ENCODE data around the gene OR2J2.
"Not testable (repeated sequence)": the region's sequence is repeated elsewhere in the genome, so short reads cannot be mapped to it uniquely, and the experiment has no call there.

OR2J2 gene

DNA sequence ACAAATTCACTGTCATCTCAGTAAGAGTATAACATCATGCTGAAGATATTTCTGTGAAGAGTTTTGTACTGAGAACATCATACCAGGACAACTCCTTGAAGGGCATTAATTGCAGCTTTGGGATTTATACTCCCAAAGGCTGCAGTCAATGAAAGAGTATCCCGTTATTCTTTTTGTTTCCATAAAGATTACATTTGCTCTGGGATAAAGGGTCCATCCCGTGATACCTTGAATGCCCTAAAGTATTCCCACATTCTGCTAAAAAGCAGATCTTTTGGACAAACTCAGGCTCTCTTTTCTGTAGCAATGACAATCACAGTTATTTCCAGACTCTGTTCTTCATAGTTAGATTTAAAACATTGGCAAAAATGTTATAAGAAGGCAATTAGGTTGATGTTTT lies at the start of gene OR2J2:
OR2J2 (plus strand) TSS at position 301 of the 400 bp plus-strand sequence. CDS start 2,729 bp downstream, outside the sequence.
- not testable (repeated sequence) for DNase-seq (ENCODE audit: low read depth, low spot score)

DNA sequence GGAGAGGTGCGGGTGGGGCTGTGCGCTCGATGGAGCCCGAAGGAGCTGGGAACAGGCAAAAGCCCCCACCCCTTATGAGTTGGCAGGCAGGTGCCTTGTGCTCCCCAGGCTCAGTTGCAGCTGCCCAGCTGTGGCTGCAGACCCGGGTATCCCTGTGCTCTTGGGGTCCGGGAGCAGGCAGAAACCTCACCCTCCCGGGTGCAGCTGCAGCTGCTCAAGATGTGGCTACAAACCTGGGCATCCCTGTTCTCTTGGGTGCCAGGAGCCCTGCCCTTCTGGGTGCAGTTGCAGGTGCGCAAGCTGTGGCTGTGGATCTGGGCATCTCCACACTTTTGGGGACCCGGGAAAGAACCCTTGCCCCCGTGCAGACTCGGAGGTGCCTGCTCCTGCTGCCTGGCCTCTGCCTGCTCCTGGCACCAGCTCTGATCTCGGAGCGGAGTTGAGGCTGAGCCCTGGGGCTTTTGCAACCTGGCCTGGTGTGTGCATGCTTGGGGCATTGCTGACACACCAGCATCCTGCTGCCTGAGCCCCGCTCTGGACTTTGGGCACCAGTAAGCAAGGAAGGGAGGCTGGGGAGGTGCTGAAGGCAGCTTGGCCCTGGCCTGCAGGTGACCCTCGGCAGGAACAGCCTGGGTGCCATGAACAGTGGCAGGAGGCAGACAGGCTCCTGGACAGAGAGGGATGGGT lies 41.2 kb upstream of the OR2J2 start:
- no peak for DNase-seq (ENCODE audit: low read depth, low spot score)

DNA sequence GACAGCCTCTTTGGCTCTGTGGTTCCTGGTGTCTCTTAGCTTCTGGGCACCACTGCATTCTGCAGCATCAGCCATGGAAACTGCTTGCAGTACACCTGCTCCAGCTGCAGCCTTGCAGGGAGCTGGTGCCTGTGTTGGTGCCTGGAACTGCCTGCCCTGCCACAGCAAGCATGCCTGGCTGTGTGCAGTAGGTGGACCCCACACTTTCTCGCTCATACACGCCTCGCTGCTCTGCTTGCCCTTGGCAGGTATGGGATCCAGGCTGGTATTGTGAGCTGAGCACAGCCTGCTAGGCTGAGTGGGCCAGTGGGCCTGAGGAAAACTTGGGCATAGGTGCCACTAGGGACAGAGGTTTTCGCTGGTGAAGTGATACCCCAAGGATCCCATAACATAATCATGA lies 40.1 kb upstream of the OR2J2 start:
- no peak for DNase-seq (ENCODE audit: low read depth, low spot score)

DNA sequence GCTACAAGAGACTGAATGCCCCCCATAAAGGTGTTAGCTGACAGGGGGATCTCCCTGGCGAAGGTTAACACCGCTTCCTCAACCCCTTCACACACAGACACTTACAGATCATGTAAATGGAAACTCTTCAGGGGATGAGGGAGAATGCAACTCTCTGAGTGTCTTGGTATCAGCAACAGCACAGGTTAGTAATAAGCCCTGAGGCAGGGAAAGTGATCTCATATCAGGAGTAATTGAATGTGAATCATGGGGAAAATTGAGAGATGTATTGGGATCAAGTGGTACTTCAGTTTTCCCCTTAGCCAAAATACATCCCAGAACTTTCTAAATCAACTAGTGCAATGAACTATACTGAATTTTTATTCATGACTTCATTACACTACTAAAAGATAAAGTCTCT lies 39.0 kb upstream of the OR2J2 start:
- DNase-seq (ENCODE audit: low read depth, low spot score), result no peak

DNA sequence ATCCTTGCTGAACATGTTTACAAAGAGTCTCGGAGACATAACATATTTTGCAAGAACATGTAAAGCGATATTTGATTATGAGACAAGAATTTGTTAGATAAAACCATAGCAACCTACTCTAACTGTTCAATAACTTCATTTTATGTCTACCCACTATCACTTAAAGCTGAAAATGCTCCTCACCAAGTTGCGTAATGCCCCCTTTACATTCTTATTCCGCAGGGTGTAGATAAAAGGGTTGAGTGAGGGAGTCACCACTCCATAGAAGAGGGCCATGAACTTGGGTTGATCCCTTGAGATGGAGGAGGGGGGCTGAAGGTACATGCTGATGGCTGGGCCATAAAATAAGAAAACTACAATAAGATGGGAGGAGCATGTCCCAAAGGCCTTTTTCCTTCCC lies 33.0 kb upstream of the OR2J2 start:
- DNase-seq (ENCODE audit: low read depth, low spot score), result no peak

DNA sequence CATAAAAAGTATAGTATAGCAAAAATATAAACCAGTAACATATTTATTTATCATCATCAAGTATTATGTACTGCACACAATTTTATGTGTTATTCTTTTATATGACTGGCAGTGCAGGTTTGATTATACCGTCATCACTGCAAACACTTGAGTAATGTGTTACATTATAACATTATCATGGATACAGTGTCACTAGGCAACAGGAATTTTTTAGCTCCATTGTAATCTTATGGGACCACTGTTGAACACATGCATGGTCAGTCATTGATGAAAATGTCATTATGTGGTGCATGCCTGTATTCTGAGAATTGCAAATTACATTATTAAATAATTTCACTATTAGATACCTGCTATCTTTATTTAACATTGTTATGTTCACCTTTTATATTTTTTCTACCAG lies 29.1 kb upstream of the OR2J2 start:
- DNase-seq (ENCODE audit: low read depth, low spot score), result no peak

DNA sequence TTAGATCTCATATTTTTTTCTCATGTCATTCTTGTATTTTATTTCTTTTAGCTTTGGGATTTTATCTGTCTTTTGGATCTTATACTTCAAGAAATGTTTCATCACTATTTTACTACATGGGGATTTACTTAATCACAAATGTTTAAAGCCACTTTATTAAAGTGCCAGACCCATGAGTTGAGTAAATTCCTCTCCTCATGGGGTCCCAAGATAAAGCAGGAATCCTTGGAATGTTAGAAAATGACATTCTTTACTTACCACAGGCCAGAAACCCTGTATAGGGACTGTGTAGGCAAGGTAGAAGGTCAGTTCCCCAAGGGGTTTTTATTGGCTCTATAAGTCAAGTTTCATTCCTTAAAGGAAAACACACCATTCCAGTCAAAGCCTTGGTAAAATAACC lies 28.4 kb upstream of the OR2J2 start:
- DNase-seq (ENCODE audit: low read depth, low spot score), result no peak

DNA sequence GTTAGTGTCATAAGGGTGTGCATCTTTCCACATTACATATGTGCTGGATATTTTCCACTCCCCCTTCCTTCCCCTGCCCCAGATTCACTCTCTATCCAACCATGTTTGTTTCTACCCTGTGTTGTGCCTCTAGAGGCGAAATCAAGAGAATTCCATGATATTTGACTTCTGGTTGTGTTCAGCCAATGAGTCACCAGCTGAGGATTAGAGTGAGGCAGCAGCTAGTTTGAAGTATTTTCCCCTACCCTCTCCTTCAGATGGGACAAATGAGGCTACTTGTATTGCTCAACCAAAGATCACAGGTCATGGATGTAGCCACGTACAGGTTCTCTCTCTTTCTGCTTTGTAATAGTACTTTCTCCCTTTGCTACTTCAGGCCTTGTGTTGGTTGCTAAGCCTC lies 24.5 kb upstream of the OR2J2 start:
- DNase-seq (ENCODE audit: low read depth, low spot score), result no peak

DNA sequence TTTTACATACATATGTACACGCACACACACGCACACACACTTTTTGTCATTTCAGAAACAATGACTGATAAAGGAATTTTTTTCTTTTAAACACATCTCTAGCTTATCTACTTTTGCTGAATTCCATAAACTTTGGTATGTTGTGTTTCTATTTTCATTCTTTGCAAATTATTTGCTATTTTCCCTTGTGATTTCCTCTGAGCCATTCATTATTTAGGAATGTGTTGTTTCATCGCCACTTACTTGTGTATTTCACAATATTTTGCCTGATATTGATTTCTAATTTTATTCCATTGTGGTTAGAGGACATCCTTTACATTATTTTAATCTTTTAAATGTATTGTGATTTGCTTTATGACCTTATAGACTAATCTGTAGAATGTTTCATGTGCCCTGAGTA lies 23.6 kb upstream of the OR2J2 start:
- DNase-seq (ENCODE audit: low read depth, low spot score), result no peak

DNA sequence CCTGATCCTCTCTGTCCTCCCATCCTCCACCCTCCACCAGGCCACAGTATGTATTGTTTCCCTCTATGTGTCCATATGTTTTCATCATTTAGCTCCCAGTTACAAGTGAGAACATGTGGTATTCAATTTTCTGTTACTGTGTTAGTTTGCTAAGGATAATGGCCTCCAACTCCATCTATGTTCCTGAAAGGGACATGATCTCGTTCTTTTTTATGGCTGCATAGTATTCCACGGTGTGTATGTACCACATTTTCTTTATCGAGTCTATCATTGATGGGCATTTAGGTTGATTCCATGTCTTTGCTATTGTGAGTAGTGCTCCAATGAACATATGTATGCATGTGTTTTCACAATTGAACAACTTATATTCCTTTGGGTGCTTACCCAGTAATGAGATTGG lies 21.3 kb upstream of the OR2J2 start:
- DNase-seq (ENCODE audit: low read depth, low spot score), result not testable (repeated sequence)

DNA sequence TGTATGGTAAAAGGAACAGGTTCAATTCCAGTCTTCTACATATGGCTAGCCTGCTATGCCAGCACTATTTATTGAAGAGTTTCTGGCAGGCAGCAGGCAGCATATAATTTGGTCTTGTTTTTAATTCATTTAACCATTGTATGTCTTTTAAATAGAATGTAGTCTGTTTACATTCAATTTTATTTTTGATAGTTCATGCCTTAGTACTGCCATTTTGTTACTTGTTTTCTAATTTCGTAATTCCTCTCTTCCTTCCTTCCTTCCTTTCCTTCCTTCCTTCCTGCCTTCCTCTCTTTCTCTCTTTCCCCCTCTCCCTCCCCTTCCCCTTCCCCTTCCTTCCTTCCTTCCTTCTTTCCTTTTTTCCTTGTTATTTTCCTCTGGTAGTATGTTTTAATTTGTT lies 17.6 kb upstream of the OR2J2 start:
- DNase-seq (ENCODE audit: low read depth, low spot score), result no peak

DNA sequence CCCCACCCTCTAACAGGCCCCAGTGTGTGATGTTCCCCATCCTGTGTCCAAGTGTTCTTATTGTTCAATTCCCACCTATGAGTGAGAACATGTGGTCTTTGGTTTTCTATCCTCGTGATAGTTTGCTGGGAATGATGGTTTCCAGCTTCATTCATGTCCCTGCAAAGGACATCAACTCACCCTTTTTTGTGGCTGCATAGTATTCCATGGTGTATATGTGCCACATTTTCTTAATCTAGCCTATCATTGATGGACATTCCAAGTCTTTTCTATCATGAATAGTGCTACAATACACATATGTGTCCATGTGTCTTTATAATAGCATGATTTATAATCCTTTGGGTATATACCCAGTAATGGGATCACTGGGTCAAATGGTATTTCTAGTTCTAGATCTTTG lies 15.5 kb upstream of the OR2J2 start:
- not testable (repeated sequence) for DNase-seq (ENCODE audit: low read depth, low spot score)

DNA sequence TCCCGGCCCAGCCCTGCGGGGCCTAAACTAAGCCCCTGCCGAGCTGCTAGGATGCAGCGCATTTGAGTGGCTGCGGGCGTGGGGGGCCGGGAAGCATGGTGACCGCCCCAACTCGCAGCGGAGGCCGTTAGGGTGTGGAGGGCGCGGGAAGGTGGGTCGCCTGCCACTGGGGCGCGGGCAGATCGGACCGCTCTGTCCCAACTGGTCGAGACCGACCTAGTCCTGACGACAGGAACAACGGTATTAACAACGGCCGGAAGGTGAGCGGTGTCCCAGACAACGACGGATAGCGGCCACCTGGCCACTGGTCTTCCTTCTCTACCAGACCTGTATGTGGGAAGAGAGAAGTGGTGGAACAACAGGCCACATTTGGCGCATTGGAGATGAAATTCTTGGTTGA lies 10.8 kb upstream of the OR2J2 start:
- DNase-seq (ENCODE audit: low read depth, low spot score), result not testable (repeated sequence)

DNA sequence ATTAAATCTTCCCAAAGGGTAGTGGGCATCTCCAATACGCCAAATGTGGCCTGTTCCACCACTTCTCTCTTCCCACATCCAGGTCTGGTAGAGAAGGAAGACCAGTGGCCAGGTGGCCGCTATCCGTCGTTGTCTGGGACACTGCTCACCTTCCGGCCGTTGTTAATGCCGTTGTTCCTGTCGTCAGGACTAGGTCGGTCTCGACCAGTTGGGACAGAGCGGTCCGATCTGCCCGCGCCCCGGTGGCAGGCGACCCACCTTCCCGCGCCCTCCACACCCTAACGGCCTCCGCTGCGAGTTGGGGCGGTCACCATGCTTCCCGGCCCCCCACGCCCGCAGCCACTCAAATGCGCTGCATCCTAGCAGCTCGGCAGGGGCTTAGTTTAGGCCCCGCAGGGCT lies 5.1 kb upstream of the OR2J2 start:
- not testable (repeated sequence) for DNase-seq (ENCODE audit: low read depth, low spot score)

DNA sequence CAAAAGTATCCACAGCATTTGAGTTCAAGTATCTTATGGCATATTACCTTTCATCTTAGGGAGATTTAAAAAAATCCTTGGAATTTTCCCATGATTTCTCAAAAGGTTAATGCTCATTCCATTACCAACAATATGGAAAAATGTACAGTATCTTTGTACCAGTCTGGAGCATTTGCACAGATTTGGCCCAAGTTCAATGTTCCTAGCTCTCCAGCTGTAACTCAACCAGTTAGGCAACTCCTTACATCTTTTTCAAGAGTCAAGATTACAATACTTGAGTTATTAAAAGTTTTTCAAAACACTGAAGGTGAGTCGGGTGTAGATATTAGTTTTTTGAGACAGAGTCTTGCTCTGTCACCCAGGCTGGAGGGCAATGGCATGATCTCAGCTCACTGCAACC lies 1.0 kb downstream of the OR2J2 start:
- DNase-seq (ENCODE audit: low read depth, low spot score), result no peak

DNA sequence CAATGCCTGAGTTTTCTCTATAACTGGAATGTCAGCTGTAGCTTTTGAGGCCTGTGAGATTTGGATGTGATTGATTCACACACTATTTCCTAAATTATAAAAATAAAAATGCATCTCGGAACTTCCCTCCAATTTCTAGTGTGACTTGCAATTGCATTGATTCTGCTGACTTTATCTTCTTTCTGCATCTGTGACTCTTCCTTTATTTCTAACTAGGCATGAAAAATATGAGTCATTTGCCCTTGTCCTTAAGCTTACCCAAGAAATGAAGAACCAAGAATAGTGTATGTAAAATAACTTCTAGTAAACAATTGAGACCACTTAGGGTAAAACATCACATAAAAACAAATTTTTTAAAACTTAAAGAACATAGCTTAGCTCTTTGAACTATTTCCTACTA lies 12.9 kb downstream of the OR2J2 start:
- DNase-seq (ENCODE audit: low read depth, low spot score), result no peak

DNA sequence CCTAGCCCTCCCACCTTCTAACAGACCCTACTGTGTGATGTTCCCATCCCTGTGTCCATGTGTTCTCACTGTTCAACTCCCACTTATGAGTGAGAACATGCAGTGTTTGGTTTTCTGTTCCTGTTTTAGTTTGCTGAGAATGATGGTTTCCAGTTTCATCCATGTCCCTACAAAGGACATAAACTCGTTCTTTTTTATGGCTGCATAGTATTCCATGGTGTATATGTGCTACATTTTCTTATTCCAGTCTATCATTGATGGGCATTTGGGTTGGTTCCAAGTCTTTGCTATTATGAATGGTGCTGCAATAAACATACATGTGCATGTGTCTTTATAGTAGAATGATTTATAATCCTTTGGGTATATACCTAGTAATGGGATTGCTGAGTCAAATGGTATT lies 18.0 kb downstream of the OR2J2 start:
- DNase-seq (ENCODE audit: low read depth, low spot score), result not testable (repeated sequence)

DNA sequence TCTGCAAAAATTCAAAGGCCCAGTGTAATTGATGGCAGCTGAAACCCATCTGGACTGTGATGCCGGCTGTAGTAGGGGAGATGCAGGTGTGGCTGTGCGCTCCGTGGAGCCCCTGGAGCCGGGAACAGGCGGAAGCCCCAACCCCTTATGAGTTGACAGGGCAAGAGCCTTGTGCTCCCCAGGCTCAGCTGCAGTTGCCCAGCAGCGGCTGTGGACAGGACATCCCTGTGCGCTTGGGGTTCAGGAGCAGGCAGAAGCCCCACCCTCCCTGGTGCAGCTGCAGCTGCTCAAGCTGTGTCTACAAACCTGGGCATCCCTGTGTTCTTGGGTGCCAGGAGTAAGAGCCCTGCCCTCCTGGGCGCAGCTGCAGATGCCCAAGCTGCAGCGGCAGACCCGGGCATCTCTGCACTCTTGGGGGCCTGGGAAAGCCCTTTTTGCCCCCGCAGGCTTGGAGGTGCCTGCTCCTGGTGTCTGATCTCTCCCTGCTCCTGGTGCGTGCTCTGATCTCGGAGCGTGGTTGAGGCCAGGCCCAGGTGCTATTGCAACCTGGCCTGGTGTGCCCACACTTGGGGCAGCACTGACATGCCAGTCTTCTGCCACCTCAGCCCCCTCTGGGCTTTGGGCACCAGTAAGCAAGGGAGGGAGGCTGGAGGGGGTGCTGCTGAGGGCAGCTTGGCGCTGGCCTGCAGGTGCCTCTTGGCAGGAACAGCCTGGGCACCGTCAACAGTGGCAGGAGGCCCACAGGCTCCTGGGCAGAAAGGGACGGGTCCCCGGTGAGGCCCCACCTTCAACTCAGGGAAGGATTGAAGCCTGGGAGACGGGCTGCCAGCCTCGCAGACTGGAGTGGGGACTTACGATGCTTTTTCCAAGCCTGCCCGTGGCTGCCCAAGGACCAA lies 30.3 kb downstream of the OR2J2 start:
- no peak for DNase-seq (ENCODE audit: low read depth, low spot score)

DNA sequence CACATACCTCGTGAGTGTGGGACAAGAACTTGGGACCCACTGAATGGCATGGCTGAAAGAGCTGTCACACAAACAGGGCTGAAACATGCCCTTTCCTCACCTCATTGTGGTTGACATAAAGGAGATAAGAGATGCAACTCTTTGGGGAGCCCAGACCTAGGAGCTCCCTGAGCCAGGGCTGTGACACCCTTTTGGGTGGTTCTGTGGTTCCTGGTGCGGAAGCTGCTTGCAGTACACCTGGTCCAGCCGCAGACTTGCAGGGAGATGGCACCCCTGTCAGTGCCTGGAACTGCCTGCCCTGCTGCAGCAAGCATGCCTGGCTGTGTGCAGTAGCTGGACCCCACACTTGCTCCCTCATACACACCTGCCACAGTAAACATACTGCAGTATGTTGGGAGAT lies 31.3 kb downstream of the OR2J2 start:
- DNase-seq (ENCODE audit: low read depth, low spot score), result no peak

DNA sequence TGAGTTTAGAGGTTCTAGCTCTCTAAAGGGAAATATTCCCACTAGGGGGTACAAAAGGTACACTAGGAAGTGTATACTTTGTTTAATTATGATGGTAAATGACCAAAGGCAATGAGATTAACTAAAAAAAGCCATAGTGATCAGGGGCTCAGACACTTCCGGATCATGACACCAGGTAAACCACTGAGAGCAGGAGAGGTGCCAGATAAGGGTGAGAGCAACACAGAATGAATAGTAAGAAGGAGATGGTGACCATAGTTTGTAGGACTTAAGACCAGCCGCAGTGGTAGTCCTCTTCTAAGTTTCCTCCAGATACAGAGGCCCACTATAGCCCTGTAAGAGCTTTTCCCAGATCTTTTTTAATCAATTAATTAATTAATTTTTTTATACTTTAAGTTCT lies 40.8 kb downstream of the OR2J2 start:
- no peak for DNase-seq (ENCODE audit: low read depth, low spot score)

DNA sequence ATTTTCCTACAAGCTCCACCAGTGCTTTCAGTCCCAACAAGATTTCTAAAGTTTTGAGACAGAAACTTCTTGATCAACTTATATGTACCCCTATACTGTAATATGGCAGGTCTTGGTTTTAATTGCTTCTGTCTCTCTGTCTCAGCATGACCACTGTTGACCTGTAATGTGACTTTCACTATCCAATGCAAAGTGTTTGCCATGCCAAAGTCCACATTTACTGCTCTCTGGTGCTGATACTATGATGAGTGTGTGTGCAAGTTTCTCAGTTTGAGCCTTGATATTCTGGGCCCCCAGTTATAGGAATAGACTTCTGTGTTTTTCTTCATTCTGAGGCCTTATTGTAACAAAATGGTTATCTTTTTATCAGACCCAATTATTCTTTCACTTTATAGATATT lies 45.8 kb downstream of the OR2J2 start:
- DNase-seq (ENCODE audit: low read depth, low spot score), result no peak

DNA sequence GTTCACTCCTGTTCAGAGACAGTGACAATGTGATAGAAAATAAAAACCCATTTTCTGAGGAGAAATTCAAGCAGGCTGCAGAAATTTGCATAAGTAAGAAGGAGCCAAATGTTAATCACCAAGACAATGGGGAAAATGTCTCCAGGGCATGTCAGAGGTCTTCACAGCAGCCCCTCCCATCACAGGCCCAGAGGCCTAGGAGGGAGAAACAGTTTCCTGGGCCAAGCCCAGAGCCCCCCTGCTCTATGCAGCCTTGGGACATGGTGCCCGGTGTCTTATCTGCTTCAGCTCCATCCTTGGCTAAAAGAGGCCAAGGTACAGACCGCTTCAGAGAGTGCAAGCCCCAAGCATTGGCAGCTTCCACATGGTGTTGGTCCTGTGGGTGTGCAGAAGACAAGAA lies 46.5 kb downstream of the OR2J2 start:
- DNase-seq (ENCODE audit: low read depth, low spot score), result peak; percentile 35

DNA sequence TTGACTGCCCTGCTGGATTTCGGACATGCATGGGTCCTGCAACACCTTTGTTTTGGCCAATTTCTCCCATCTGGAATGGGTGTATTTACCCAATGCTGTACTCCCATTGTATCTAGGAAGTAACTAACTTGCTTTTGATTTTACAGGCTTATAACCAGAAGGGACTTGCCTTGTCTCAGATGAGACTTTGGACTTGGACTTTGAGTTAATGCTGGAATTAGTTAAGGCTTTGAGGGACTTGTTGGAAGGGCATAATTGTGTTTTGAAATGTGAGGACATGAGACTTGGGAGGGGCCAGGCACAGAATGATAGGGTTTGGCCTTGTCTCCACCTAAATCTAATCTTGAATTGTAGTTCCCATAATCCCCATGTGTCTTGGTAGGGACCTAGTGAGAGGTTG lies 47.3 kb downstream of the OR2J2 start:
- DNase-seq (ENCODE audit: low read depth, low spot score), result not testable (repeated sequence)
